LNCaP clone FGC (cell line): ENCODE results near the gene RHOBTB1.

Experiments
- DNase-seq: peaks from one replicate; pipeline ENCODE4 v3.0.0-alpha.2; 2011; ENCODE audit warnings: low read depth
- H3K4me3 ChIP-seq: 2 replicates; pipeline ENCODE4 v1.5.1; 2011; ENCODE audit warnings: mild to moderate bottlenecking, low read depth, low read length, control low read depth
- TF ChIP-seq, protein P1 (sequence below): IDR thresholded peaks from 2 replicates; pipeline ENCODE4 v1.5.1; 2012; ENCODE audit warnings: mild to moderate bottlenecking; ENCODE audit not compliant: control insufficient read depth, insufficient read depth; ENCODE audit errors: extremely low read depth

RHOBTB1 gene

GRCh38 chr10:60942788-60943315, 1.1 kb downstream of the RHOBTB1 start:
- TF ChIP-seq, protein P1, sequence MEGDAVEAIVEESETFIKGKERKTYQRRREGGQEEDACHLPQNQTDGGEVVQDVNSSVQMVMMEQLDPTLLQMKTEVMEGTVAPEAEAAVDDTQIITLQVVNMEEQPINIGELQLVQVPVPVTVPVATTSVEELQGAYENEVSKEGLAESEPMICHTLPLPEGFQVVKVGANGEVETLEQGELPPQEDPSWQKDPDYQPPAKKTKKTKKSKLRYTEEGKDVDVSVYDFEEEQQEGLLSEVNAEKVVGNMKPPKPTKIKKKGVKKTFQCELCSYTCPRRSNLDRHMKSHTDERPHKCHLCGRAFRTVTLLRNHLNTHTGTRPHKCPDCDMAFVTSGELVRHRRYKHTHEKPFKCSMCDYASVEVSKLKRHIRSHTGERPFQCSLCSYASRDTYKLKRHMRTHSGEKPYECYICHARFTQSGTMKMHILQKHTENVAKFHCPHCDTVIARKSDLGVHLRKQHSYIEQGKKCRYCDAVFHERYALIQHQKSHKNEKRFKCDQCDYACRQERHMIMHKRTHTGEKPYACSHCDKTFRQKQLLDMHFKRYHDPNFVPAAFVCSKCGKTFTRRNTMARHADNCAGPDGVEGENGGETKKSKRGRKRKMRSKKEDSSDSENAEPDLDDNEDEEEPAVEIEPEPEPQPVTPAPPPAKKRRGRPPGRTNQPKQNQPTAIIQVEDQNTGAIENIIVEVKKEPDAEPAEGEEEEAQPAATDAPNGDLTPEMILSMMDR, result no peak
- peak overlapping the region; percentile 54 for H3K4me3 ChIP-seq
- no peak for DNase-seq

GRCh38 chr10:60942134-60942787, 1.7 kb downstream of the RHOBTB1 start:
- H3K4me3 ChIP-seq, result no peak overlapping the region
- TF ChIP-seq, protein P1, result no peak
- DNase-seq, result no peak

DNA sequence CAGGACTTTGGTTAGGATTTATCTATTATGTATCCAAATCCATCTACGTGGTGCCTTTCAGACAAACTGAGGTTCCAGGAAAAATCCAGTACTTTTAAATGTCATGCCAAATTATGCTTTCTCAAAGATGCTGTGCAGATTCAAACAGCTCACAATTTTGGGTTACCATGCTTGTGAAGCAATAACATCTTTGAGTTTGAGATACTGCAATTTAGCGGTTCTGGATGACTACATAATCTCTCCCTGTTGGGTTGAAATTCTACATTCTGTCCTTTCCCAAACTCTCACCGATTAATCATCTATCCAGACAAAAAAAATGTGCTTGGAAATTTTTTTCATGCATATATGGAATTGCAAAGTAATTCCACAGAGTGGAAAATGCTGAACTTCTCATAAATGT, 3.5 kb downstream of the RHOBTB1 start:
- no peak overlapping the region for H3K4me3 ChIP-seq
- DNase-seq, result no peak
- TF ChIP-seq, protein P1, result no peak

DNA sequence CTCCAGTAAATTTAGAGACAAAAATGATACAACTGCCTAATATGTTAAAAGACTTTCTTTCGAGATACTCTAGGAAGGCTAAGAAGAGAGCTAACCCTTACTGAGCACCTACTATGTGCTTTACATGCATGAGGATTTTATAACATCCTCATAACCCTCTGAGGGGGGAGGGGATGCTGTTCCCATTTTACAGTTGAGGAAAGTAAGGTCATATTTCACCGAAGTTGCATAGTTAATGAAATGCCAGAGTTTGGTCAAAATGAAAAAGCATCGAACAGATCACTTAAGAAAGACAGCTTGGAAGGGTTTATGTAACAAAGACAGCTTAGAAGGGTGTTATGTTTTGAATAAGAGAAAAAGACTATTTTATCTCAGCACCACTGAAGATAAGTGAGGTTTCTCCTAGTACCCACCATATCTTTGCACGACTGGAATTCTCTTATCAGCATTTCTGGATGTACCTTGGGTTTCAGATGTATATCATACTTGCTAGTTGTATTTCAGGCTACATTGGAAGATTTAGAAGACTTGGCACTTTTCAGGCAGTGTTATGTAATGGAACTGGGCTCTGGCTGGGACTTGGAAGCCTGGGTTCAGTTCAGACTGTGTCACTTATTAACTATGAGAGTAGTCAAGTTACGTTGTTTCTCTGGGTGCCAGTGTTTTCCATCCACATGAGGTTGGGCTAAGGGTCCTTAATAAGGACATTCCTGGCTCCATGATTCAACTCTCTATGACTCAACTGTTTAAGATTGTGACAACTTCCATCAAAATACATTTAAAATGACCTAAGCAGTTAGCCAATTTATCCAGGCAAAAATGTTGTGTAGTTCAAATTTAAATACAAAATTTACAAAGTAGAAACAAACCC, 6.0 kb downstream of the RHOBTB1 start:
- no peak overlapping the region for H3K4me3 ChIP-seq
- DNase-seq, result no peak
- TF ChIP-seq, protein P1, result no peak

- H3K4me3 ChIP-seq, result no peak overlapping the region
- DNase-seq, result no peak
- TF ChIP-seq, protein P1, result no peak
Observed at GRCh38 chr10:60937022-60937421, 7.0 kb downstream of the RHOBTB1 start.

- TF ChIP-seq, protein P1, result no peak
- peak; percentile 86 for DNase-seq
- no peak overlapping the region for H3K4me3 ChIP-seq
Observed at GRCh38 chr10:60934215-60935175, 9.5 kb downstream of the RHOBTB1 start.
